GM12873 (cell line): ENCODE results near the gene ATP2B2.

Source experiments
- CTCF ChIP-seq: IDR thresholded peaks from 2 replicates; pipeline ENCODE4 v1.5.1; 2012; ENCODE audit warnings: low read depth, mild to moderate bottlenecking, moderate library complexity, low read length, control low read depth; ENCODE audit not compliant: insufficient read depth; ENCODE audit errors: missing control alignments

Gene ATP2B2

GRCh38 chr3:10496121-10496863 is 9.1 kb downstream of the ATP2B2 start:
- no peak for TF ChIP-seq CTCF

- TF ChIP-seq CTCF, result no peak
Observed at GRCh38 chr3:10495614-10496013, 9.8 kb downstream of the ATP2B2 start.

- TF ChIP-seq CTCF, result no peak
Observed at GRCh38 chr3:10495003-10495402, 10.4 kb downstream of the ATP2B2 start.

- TF ChIP-seq CTCF, result no peak
Observed at GRCh38 chr3:10494180-10494579, 11.2 kb downstream of the ATP2B2 start.

- TF ChIP-seq CTCF, result no peak
Observed at GRCh38 chr3:10493202-10493589, 12.2 kb downstream of the ATP2B2 start.

- no peak for TF ChIP-seq CTCF
Observed at GRCh38 chr3:10492364-10493201, 12.8 kb downstream of the ATP2B2 start.

- TF ChIP-seq CTCF, result no peak
Observed at GRCh38 chr3:10489746-10490483, 15.5 kb downstream of the ATP2B2 start.
